PC-9 (cell line): ENCODE results near the gene PMEL.

Experiments used
- CTCF ChIP-seq: fragments of 200-600 bp; sonication (generic); conservative IDR thresholded peaks from 2 replicates; pipeline ENCODE4 v1.6.1; 2017; ENCODE audit warnings: mixed run types, antibody characterized with exemption, mild to moderate bottlenecking, moderate library complexity
- EZH2 ChIP-seq: fragments of 200-600 bp; sonication (generic); IDR thresholded peaks from 2 replicates; pipeline ENCODE4 v1.8.0; 2017; ENCODE audit warnings: antibody characterized with exemption, low read depth

- no peak for TF ChIP-seq CTCF
- no peak for TF ChIP-seq EZH2
Measured at GRCh38 chr12:55935738-55936151, 30.1 kb downstream of the PMEL start.
